GM19035 (cell line): ENCODE measurements around the gene PREX1.

Source experiments
- ATAC-seq: cut with Tn5 transposase; IDR thresholded peaks from one replicate; pipeline ENCODE4 v1.9.1; 2021; ENCODE audit not compliant: unreplicated experiment

PREX1 gene

GRCh38 chr20:48644286-48644828 is 183.4 kb downstream of the PREX1 start:
- no peak for ATAC-seq

GRCh38 chr20:48642105-48642880 is 185.5 kb downstream of the PREX1 start:
- ATAC-seq = no peak

DNA sequence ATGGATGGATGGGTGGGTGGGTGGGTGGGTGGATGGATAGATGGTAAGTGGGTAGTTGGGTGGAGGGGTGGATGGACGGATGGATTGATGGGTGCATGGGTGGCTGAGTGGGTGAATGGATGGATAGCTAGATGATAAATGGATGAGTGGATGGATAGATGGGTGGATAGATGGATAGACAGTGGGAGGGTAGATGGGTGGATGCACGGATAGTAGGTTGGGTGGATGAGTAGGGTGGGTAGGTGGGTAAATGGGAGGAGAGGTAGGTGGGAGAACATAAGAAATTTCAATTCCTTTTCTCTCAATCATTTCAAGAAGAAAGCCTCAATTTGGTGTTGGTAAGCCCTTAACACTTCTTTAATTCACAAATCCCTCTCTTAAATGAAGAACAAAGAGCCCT is 186.9 kb downstream of the PREX1 start:
- ATAC-seq = no peak

- ATAC-seq = no peak
These were observed 187.9 kb downstream of the PREX1 start for GRCh38 chr20:48639899-48640298.

GRCh38 chr20:48638546-48638945 is 189.3 kb downstream of the PREX1 start:
- no peak for ATAC-seq

DNA sequence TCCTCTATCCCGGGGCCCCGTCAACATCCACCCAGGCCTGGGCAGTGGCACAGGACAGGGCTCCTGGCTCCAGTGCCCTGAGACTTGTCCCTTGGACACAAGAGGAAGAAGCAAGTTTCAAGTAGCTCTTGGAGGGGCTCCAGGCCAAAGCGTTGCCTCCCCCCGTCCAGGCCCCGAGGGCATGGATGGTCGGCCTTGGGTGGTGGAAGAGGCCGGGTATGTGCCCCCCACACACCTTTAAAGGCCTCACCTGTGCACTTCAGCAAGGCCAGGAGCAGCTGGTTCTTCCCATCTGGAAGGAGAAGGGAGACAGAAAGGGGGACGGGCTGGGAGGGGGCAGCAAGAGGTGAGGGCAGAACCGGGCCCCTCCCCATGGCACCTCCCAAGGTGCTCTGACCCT is 190.3 kb downstream of the PREX1 start:
- ATAC-seq = no peak

- ATAC-seq = no peak
These were observed 191.5 kb downstream of the PREX1 start for GRCh38 chr20:48636301-48636700.

- no peak for ATAC-seq
These were observed 192.0 kb downstream of the PREX1 start for GRCh38 chr20:48635791-48636267.

GRCh38 chr20:48635361-48635760 is 192.4 kb downstream of the PREX1 start:
- ATAC-seq = no peak

GRCh38 chr20:48634641-48635040 is 193.2 kb downstream of the PREX1 start:
- ATAC-seq = no peak

GRCh38 chr20:48633620-48634257 is 194.1 kb downstream of the PREX1 start:
- no peak for ATAC-seq

GRCh38 chr20:48632825-48633619 is 194.8 kb downstream of the PREX1 start:
- no peak for ATAC-seq

DNA sequence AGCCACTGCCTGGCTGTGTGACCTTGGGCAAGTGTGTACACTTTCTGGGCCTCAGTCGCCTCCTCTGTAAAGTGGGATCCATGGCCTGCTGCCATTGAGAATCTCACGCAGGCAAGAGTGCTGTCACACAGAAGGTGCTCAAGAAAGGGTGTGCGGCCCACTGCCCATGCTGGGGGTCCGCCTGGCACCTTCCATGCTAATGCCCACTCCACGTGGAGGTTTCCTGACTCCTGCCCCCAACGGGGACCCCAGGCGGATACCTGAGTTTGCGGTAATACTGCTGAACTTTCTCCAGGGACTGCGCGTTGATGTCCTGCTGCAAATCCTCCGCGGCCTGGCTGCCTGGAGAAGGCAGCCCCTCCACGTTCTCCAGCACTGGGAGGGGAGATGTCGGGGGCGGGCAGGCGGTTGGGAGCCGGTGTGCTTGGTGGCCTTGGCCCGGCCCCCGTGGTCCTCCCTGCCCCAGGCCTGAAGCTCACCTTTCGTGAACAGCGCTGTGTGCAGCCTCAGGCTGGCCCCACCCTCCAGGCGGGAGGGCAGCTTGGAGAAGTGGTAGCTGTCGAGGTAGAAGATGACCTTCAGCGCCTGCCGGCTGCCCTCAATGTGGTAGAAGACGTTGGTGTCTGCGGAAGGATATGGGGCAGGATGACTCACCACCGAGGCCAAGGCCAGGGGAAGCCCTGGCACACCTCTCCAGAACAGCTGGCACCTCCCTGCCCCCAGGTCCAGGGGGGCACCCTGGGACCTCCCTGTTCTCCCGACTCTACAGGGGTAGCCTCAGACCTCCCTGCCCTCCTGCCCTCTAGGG is 195.6 kb downstream of the PREX1 start:
- ATAC-seq = no peak

- ATAC-seq = no peak
These were observed 196.4 kb downstream of the PREX1 start for GRCh38 chr20:48631114-48632016.

DNA sequence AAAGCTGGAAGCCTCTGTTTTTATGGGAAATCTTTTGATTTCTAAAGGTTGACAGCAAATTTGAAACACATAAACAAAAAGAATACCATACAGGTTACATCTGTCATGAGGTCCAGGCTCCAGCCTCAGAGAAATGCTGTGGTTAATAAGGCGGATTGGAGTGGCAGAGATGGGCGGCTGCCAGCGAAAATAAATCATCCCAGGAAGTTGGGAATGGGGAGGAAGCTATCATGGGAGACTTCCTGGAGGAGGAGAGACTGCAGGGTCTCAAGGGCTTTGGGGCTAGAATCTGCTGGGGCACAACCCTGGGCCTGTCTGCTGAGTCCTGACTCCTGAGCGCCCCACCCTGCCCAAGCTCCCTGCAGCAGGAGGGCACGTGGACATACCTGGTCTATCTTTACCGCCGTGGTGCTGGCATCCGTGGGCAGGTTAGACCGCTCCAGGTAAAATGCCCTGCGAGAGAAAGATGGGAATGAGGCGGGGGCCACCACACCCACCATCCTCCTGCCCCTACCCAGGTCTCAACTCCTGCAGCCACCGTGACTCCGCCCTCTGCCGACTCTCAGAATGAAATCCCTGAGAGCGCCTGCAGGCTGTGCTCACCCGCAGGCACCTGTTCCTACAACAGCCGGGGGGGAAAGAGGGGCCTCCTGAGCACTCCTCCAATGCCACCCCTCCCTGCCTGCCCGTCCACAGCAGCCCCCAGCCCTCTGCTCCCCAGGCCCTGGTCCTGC is 197.3 kb downstream of the PREX1 start:
- no peak for ATAC-seq

DNA sequence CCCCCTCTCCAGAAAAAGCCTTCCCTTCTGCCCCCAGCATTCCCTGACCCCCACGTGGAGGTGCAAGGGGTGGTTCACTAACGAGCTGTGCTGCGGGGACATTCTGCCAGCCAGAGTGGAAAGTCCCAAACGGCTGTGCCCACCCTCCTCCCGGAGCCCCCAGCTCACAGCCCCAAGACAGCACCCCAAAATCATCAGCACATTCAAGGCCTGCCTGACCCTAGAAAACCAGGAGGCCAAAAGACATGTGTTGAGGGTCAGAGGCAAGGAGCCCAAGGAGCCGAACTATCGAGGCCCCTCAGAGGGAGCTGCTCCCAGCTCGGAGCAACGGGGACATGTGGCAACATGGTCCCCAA is 197.9 kb downstream of the PREX1 start:
- no peak for ATAC-seq

GRCh38 chr20:48629069-48629959 is 198.5 kb downstream of the PREX1 start:
- ATAC-seq = no peak

DNA sequence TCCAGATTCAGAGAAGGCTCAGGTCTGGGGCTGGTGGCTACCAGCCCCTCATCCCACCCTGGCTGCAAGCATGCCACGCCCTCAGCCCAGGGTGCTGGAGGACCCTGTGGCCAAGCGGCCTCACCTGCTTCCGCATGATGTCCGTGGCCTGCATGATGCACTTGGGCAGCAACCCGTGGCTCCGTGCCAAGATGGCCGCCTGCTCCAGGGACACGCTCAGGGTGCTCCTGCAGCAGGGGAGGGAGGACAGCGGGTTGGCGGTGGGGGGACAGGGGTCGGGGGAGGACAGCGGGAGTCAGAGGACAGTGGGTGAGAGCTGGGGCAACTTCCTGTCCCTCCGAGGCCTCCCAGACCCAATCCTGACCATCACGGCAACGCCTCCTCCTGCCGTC is 200.1 kb downstream of the PREX1 start:
- ATAC-seq = no peak
